Vagina (tissue), 2 donors: ENCODE measurements around the gene GRB2.

ENCODE experiments used
- POLR2A ChIP-seq, 2 donors: fragments of 450-650 bp; IDR thresholded peaks; one replicate each; pipeline ENCODE4 v1.6.1; 2017; ENCODE audit warnings: antibody characterized with exemption in 2 of 2, mild to moderate bottlenecking in 2 of 2, moderate library complexity in 2 of 2
- POLR2AphosphoS5 ChIP-seq, 2 donors: sonication (generic); formaldehyde crosslinking; IDR thresholded peaks; one replicate each; pipeline ENCODE4 v1.9.0; 2017; ENCODE audit warnings: antibody characterized with exemption in 2 of 2, mild to moderate bottlenecking in 2 of 2, low read depth in 1 of 2; ENCODE audit not compliant: insufficient read depth in 1 of 2
- TF ChIP-seq, protein P1 (sequence below), 3 experiments: fragments of 450-650 bp in 2 of 3; fragments of 200-600 bp in 1 of 3; sonication (generic) in 1 of 3; IDR thresholded peaks; one replicate each; pipeline ENCODE4 v1.5.1; 2017 to 2019; ENCODE audit warnings: antibody characterized with exemption in 3 of 3, mild to moderate bottlenecking in 2 of 3, moderate library complexity in 2 of 3

DNA sequence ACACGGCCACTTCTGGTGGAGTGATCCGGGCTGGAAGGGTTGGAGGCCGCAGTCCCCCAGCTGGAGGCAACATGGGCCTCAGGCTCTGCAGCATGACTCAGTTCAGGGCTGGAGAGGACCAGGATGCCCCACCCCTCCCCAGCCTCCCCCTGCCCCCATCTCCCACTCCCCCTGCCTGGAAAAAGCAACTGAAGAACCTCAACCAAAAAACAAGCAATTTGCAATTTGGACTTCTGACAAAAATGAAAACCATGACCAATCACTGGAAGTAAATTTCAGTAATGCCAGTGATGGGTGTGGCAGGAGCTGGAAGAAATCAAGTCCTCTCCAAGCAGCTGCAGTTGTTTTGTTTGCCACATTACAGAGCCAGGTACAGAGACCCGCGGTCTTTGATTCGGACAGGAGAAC lies 127.8 kb downstream of the GRB2 start:
- TF ChIP-seq, protein P1, sequence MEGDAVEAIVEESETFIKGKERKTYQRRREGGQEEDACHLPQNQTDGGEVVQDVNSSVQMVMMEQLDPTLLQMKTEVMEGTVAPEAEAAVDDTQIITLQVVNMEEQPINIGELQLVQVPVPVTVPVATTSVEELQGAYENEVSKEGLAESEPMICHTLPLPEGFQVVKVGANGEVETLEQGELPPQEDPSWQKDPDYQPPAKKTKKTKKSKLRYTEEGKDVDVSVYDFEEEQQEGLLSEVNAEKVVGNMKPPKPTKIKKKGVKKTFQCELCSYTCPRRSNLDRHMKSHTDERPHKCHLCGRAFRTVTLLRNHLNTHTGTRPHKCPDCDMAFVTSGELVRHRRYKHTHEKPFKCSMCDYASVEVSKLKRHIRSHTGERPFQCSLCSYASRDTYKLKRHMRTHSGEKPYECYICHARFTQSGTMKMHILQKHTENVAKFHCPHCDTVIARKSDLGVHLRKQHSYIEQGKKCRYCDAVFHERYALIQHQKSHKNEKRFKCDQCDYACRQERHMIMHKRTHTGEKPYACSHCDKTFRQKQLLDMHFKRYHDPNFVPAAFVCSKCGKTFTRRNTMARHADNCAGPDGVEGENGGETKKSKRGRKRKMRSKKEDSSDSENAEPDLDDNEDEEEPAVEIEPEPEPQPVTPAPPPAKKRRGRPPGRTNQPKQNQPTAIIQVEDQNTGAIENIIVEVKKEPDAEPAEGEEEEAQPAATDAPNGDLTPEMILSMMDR (IDR thresholded peaks at IDR 0.05): no peak
- TF ChIP-seq POLR2A (IDR thresholded peaks at IDR 0.05) (no peak), POLR2AphosphoS5 (IDR thresholded peaks at IDR 0.05; ENCODE audit: insufficient read depth in 1 of 2, low read depth in 1 of 2) (no peak)
